Measurements from ENCODE around the gene AP2A2.

DNA sequence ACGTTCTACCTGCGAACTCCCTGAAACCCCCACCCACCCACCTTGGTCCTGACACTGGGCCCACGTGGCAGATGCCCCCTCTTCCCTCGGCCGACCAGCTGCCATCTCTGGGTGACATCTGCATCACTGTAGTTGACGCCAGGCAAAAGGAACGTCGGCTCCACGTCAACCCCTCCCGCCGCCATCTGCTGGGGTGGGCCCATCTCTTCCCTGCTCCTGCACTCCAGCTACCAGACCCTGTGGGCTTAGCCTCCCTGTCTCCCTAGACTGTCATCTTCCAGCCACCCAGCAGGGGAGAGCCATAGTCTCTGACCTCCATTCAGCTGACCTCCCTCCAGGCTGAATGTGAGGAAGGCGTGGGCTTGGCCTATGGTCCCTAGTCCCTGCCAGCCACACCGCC lies 36.4 kb upstream of the AP2A2 start:
- TF ChIP-seq CTCF (IDR thresholded peaks at IDR 0.05) (no peak), POLR2A (IDR thresholded peaks at IDR 0.05) (no peak)
